Measurements from ENCODE around the gene ULK4.

Gene ULK4

GRCh38 chr3:41653571-41654239 lies 308.2 kb downstream of the ULK4 start:
- H3K27me3 ChIP-seq = no peaks in the 10 kb centered on the region
- no peak for TF ChIP-seq CTCF (IDR thresholded peaks at IDR 0.05)
- no peak overlapping the region for H3K27ac ChIP-seq
- no peaks in the 10 kb centered on the region for H3K36me3 ChIP-seq
- no peak overlapping the region for H3K4me3 ChIP-seq (ENCODE audit: low read depth in 1 of 2, low read length in 1 of 2)
- H3K4me1 ChIP-seq (ENCODE audit: control insufficient read depth in 1 of 2, insufficient read depth in 1 of 2, low read depth in 1 of 2, low read length in 1 of 2) = no peaks in the 10 kb centered on the region
- peaks cover 6% of the 10 kb centered on the region for H3K9me3 ChIP-seq

GRCh38 chr3:41652931-41653330 lies 309.0 kb downstream of the ULK4 start:
- no peak for TF ChIP-seq CTCF (IDR thresholded peaks at IDR 0.05)
- Histone ChIP-seq H3K9me3 (peaks cover 6% of the 10 kb centered on the region), H3K27ac (no peak overlapping the region), H3K4me3 (ENCODE audit: low read depth in 1 of 2, low read length in 1 of 2) (no peak overlapping the region), H3K36me3 (no peaks in the 10 kb centered on the region), H3K27me3 (no peaks in the 10 kb centered on the region), H3K4me1 (ENCODE audit: control insufficient read depth in 1 of 2, insufficient read depth in 1 of 2, low read depth in 1 of 2, low read length in 1 of 2) (no peaks in the 10 kb centered on the region)

DNA sequence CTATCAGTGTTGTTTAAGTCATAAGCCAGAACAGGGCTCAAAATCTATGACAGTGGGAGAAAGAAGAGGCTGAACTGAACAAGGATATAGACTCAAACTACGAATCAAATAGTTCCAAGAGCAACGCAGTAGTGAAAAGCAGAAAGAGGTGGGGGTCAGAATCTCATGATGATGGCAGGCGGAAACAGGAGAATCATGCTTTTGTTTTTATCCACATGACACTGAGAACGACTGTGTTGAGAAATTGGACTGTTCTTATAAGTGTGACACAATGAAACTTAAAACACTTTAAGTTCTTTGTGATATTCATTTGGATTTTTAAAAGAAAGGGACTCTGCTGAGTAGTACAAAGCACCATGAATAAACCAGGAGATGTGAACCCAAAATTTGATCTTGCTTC lies 309.4 kb downstream of the ULK4 start:
- no peak for TF ChIP-seq CTCF (IDR thresholded peaks at IDR 0.05)
- Histone ChIP-seq H3K27ac (no peak overlapping the region), H3K4me3 (ENCODE audit: low read depth in 1 of 2, low read length in 1 of 2) (no peak overlapping the region), H3K4me1 (ENCODE audit: control insufficient read depth in 1 of 2, insufficient read depth in 1 of 2, low read depth in 1 of 2, low read length in 1 of 2) (no peaks in the 10 kb centered on the region), H3K27me3 (no peaks in the 10 kb centered on the region), H3K9me3 (peaks cover 6% of the 10 kb centered on the region), H3K36me3 (no peaks in the 10 kb centered on the region)

GRCh38 chr3:41651718-41652117 lies 310.2 kb downstream of the ULK4 start:
- no peak overlapping the region for H3K27ac ChIP-seq
- no peaks in the 10 kb centered on the region for H3K27me3 ChIP-seq
- H3K9me3 ChIP-seq = peaks cover 6% of the 10 kb centered on the region
- no peaks in the 10 kb centered on the region for H3K36me3 ChIP-seq
- TF ChIP-seq CTCF (IDR thresholded peaks at IDR 0.05) = no peak
- H3K4me3 ChIP-seq (ENCODE audit: low read depth in 1 of 2, low read length in 1 of 2) = no peak overlapping the region
- H3K4me1 ChIP-seq (ENCODE audit: control insufficient read depth in 1 of 2, insufficient read depth in 1 of 2, low read depth in 1 of 2, low read length in 1 of 2) = no peaks in the 10 kb centered on the region

DNA sequence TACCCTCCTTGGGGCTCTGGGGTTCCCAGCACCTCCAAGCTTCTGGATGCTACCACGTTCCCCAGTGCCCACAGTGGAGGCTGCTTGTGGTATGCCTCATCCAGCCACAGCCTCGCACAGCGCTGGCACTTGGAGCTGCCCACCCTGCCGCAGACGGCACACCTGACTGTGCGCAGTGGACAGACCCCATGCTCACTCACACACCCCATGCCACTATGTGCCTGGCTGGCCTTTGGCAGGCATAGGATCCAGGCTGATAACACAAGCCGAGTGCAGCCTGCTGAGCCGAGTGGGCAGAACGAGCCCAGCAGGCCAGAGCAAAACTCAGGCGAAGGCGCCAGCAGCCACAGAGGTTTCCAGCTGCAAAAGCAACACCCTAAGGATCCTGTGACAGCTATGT lies 311.5 kb downstream of the ULK4 start:
- Histone ChIP-seq H3K4me1 (ENCODE audit: control insufficient read depth in 1 of 2, insufficient read depth in 1 of 2, low read depth in 1 of 2, low read length in 1 of 2) (no peaks in the 10 kb centered on the region), H3K36me3 (no peaks in the 10 kb centered on the region), H3K9me3 (peaks cover 6% of the 10 kb centered on the region), H3K4me3 (ENCODE audit: low read depth in 1 of 2, low read length in 1 of 2) (no peak overlapping the region), H3K27me3 (no peaks in the 10 kb centered on the region), H3K27ac (no peak overlapping the region)
- no peak for TF ChIP-seq CTCF (IDR thresholded peaks at IDR 0.05)

Measured in neutrophil (primary cell).